D721Med (cell line): ENCODE data around the gene KCNJ16.

Experiments
- DNase-seq: peaks from one replicate; pipeline ENCODE4 v3.0.0; 2011; ENCODE audit warnings: low spot score; ENCODE audit not compliant: insufficient read length
- FAIRE-seq: peaks from 2 replicates; lab custom pipeline; 2011; peaks lifted over from hg19 to GRCh38; lab: Jason Lieb, UNC
- TF ChIP-seq, protein P1 (sequence below): IDR thresholded peaks from 2 replicates; pipeline ENCODE4 v1.5.1; 2012; ENCODE audit warnings: mild to moderate bottlenecking, control low read depth; ENCODE audit not compliant: insufficient read depth; ENCODE audit errors: missing control alignments

KCNJ16 gene

DNA sequence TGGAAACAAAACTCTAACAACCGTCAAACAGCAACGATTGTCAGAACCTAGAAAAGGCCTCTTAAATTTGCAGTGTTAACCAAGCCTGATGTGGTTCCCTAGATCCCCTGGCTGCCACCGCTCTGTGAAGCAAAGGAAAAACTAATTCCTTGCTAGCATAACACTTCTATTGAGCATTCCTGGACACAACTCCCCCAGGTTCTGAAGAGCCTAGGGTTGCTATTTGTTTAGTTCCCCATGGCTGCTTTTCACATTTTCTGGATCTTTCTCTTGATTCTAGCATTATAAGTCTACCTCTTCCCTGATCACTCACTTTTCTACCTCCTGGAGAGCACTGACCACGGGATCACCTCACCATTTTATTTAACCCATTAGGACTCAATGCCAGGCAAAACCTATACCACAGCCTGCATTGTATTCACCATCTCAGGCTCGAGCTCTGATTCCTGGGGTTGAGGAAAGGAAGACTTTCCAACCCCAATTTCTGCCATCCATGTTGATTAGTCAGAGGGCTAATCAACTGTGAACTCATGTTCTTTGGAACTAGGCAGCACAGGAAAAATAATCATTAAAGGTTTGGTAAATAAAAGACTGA is 692 bp upstream of the KCNJ16 start:
- TF ChIP-seq, protein P1, sequence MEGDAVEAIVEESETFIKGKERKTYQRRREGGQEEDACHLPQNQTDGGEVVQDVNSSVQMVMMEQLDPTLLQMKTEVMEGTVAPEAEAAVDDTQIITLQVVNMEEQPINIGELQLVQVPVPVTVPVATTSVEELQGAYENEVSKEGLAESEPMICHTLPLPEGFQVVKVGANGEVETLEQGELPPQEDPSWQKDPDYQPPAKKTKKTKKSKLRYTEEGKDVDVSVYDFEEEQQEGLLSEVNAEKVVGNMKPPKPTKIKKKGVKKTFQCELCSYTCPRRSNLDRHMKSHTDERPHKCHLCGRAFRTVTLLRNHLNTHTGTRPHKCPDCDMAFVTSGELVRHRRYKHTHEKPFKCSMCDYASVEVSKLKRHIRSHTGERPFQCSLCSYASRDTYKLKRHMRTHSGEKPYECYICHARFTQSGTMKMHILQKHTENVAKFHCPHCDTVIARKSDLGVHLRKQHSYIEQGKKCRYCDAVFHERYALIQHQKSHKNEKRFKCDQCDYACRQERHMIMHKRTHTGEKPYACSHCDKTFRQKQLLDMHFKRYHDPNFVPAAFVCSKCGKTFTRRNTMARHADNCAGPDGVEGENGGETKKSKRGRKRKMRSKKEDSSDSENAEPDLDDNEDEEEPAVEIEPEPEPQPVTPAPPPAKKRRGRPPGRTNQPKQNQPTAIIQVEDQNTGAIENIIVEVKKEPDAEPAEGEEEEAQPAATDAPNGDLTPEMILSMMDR, result no peak
- DNase-seq (no peak), FAIRE-seq (no peak)

DNA sequence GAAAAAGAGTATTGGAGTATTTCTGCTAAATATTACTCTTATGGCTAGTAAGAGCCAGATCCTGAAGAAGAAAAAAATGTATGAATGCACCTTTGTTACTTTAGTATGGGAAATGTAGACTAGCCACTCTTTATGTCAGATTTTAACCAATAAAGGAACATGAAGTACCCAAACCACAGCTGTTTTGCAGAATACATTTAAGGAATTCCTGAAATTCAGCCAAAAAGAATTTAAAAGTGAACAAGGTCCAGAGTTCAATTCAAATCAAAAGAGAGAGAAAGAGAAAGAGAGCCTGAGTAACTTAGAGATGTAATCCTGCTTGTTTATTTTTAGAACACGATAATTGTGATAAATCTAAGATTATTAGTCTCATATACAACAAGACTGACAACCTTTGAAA is 1.2 kb downstream of the KCNJ16 start:
- TF ChIP-seq, protein P1, result no peak
- DNase-seq (no peak), FAIRE-seq (no peak)

DNA sequence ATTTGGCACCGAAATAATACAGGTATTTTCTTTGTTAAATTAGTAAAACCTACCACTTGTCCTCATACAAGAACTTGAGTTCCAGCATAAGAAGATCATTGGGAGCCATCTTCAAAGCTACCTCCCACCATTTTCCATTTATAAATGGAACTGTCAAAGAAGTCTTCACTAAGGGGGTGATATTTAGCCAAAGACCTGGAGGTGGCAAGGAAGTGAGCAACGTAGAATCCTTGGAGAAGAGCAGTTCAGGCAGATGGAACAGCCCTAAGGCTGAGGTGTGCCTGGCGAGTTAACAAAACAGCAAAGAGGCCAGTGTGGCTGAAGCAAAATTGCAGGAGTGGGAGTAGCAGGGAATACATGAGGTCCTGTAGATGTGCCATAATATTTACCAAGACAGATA is 1.8 kb downstream of the KCNJ16 start:
- TF ChIP-seq, protein P1, result no peak
- no peak for FAIRE-seq
- no peak for DNase-seq

DNA sequence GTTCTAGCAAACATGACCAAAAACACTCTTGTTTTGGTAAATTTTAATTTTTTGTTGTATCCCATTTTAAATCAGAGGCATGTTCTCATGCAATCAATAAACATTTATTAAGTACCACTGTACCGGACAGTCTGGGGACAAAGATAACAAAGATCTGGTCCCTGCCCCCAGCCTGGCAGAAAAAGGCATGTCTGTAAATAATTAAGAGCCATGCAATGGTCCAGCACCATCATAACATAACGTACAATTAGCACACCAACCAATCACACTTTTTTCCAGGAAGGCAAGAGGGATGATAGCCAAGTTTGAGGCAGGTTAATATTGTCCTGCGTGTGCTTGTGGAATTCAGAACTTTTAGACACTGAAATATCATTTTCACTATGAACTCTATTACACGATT is 3.5 kb downstream of the KCNJ16 start:
- TF ChIP-seq, protein P1, result no peak
- no peak for DNase-seq
- no peak for FAIRE-seq

DNA sequence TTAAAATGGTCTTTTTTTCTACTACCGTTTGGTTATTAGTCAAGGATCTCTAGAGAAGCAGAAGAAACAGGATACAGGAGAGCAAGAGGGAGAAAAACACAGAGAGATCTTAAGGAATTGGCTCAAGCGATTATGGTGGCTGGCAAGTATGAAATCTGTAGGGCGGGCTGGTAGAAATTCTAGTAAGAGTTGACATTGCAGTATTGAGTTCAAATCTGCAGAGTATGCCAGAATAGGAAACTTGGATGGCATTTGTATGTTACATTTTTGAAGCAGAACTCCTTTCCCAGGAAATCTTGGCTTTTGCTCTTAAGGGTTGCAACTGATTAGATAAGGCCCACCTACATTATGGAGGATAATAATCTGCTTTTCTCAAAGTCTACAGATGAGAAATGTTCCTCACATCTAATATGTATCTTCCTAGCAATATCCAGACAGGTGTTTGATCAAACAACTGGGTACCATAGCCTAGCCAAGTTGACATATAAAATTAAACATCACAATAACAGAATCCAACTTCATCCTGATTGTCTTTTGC is 4.0 kb downstream of the KCNJ16 start:
- no peak for FAIRE-seq
- DNase-seq, result no peak
- TF ChIP-seq, protein P1, result no peak

DNA sequence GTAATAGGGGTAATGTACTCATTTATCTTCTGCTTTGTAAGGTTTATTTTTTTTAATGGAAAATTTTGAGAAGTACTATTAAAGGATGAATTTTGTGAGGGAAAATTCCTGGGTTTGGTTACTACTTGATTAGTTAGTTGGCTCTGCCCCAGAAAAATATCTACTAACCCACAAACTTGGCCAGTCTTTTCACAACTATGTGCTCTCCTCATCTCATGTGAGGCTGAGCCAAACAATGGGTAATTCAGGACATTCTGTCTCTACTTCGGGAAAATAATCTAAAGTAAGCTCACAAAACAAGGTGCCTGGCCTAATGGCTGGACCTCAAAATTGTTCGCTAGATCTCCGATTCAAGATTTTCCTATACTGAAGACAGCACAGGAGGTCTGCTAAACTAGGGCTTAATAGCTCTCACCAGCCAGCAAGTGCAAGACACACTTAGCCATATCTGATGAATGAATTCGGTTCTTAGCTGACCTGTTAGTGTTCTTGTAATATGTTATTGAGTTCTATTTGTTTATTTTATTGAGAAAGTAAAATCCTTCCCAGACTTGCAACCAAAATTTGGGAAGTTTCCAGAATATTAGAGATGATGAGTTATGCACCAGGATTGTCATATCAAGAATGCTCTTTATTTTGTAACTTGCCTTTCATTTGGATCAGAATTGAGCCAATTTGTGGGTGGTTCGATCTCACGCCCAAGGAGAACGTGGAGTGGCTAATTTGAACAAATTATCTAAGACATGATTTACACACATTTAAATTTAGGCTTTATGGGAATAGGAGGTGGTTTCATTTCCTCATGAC is 5.7 kb downstream of the KCNJ16 start:
- FAIRE-seq, result no peak
- DNase-seq, result no peak
- TF ChIP-seq, protein P1, result no peak

GRCh38 chr17:70081885-70082284 is 6.9 kb downstream of the KCNJ16 start:
- no peak for DNase-seq
- TF ChIP-seq, protein P1, result no peak
- no peak for FAIRE-seq
